Smooth muscle cell (in vitro differentiated cells): Measurements from ENCODE around the gene NBPF20. TPM values are rescaled to one million over a fixed set of nuclear protein-coding genes. Genes with fewer than 3 reads are reported as not detected.
"Not testable (repeated sequence)": the region's sequence is repeated elsewhere in the genome, so short reads cannot be mapped to it uniquely, and the experiment has no call there.

Source experiments
- DNase-seq: peaks from one replicate; lab custom pipeline; 2025; ENCODE audit not compliant: unreplicated experiment; lab: John Stamatoyannopoulos, UW
- H2AFZ ChIP-seq: fragments of 200-600 bp; sonication (generic); 2 replicates; pipeline ENCODE4 v1.6.0; 2016; ENCODE audit warnings: antibody characterized with exemption, low read depth, mild to moderate bottlenecking
- H3F3A ChIP-seq: fragments of 200-600 bp; sonication (generic); 2 replicates; pipeline ENCODE4 v1.6.0; 2017; ENCODE audit warnings: antibody characterized with exemption, low read depth
- H3K27ac ChIP-seq: fragments of 200-600 bp; sonication (generic); 2 replicates; pipeline ENCODE4 v1.5.1; 2016; ENCODE audit warnings: low read depth, mild to moderate bottlenecking
- H3K27me3 ChIP-seq: fragments of 200-600 bp; sonication (generic); 2 replicates; pipeline ENCODE4 v1.6.1; 2016; ENCODE audit warnings: low read depth, mild to moderate bottlenecking
- H3K36me3 ChIP-seq: fragments of 200-600 bp; sonication (generic); 2 replicates; pipeline ENCODE4 v1.5.1; 2016; ENCODE audit warnings: low read depth
- H3K4me1 ChIP-seq: fragments of 200-600 bp; sonication (generic); 2 replicates; pipeline ENCODE4 v1.5.1; 2016; ENCODE audit warnings: low read depth
- H3K4me2 ChIP-seq: fragments of 200-600 bp; sonication (generic); 2 replicates; pipeline ENCODE4 v1.6.0; 2016; ENCODE audit warnings: mild to moderate bottlenecking
- H3K4me3 ChIP-seq: fragments of 200-600 bp; sonication (generic); 2 replicates; pipeline ENCODE4 v1.5.1; 2016; ENCODE audit warnings: mild to moderate bottlenecking
- H3K79me2 ChIP-seq: fragments of 200-600 bp; sonication (generic); 2 replicates; pipeline ENCODE4 v1.6.0; 2016; ENCODE audit warnings: low read depth, mild to moderate bottlenecking
- H3K9ac ChIP-seq: fragments of 200-600 bp; sonication (generic); 2 replicates; pipeline ENCODE4 v1.6.0; 2016; ENCODE audit warnings: low read depth
- H3K9me3 ChIP-seq: fragments of 200-600 bp; sonication (generic); replicated peaks from 2 replicates; pipeline ENCODE4 v1.5.1; 2016; ENCODE audit warnings: low read depth
- H4K20me1 ChIP-seq: fragments of 200-600 bp; sonication (generic); 2 replicates; pipeline ENCODE4 v1.6.0; 2016; ENCODE audit warnings: low read depth
- WGBS: methylation state at CpG from one replicate; pipeline ENCODE4 v1.1.7; 2016; ENCODE audit warnings: low lambda C conversion rate; 5-methylcytosine and 5-hydroxymethylcytosine counted together
- polyA plus RNA-seq: library from polyadenylated mRNA; unstranded; fragments of >200 nt; fragmentation: Nextera tagmentation; extraction: Ambion mirVana; gene quantifications from 2 replicates; pipeline ENCODE4 v1.2.1, GENCODE V29; 2016
- total RNA-seq: library from RNA; depleted of rRNA; stranded (reverse); fragments of >200 nt; gene quantifications from 2 replicates; pipeline ENCODE4 v1.2.3, GENCODE V29; 2014

Gene NBPF20
- total and polyA plus RNA-seq, 2 experiments from 2014 or later = 0.91 to 2.6 TPM

- H3K36me3 ChIP-seq, H3F3A ChIP-seq, H2AFZ ChIP-seq, H3K27me3 ChIP-seq, H3K9ac ChIP-seq, H4K20me1 ChIP-seq, H3K4me3 ChIP-seq, H3K9me3 ChIP-seq, H3K4me2 ChIP-seq, H3K27ac ChIP-seq, H3K79me2 ChIP-seq, DNase-seq, H3K4me1 ChIP-seq: not testable (repeated sequence)
- 83% methylated on average over 3 of the region's 11 CpGs for WGBS
Observed at GRCh38 chr1:145445219-145445618, 19.8 kb upstream of the NBPF20 start.

- H3K4me3 ChIP-seq, H3K36me3 ChIP-seq, H4K20me1 ChIP-seq, H3K9ac ChIP-seq, H2AFZ ChIP-seq, H3K27me3 ChIP-seq, H3K4me1 ChIP-seq, DNase-seq, H3K4me2 ChIP-seq, H3K27ac ChIP-seq, H3F3A ChIP-seq, H3K79me2 ChIP-seq, H3K9me3 ChIP-seq: not testable (repeated sequence)
- WGBS = 83% methylated on average over 5 of the region's 5 CpGs
Observed at GRCh38 chr1:145442340-145442739, 16.9 kb upstream of the NBPF20 start.

GRCh38 chr1:145431363-145432256, 6.2 kb upstream of the NBPF20 start:
- not testable (repeated sequence) for H3K36me3 ChIP-seq, H3K9ac ChIP-seq, H3K79me2 ChIP-seq, H3F3A ChIP-seq, H3K4me1 ChIP-seq, H2AFZ ChIP-seq, H3K9me3 ChIP-seq, H4K20me1 ChIP-seq, H3K27ac ChIP-seq, DNase-seq
- peak overlapping the region; percentile 74 for H3K4me2 ChIP-seq
- peaks cover 56% of the 10 kb centered on the region for H3K27me3 ChIP-seq
- 2% methylated on average over 42 of the region's 61 CpGs for WGBS
- peak overlapping the region; percentile 34 for H3K4me3 ChIP-seq

- not testable (repeated sequence) for H3K4me2 ChIP-seq, H3K36me3 ChIP-seq, H3K4me1 ChIP-seq, H3K9ac ChIP-seq, H3K27ac ChIP-seq, DNase-seq, H4K20me1 ChIP-seq, H3K9me3 ChIP-seq, H3K4me3 ChIP-seq, H2AFZ ChIP-seq, H3F3A ChIP-seq, H3K79me2 ChIP-seq
- WGBS = 6% methylated on average over 5 of the region's 15 CpGs
- peaks cover 56% of the 10 kb centered on the region for H3K27me3 ChIP-seq
Observed at GRCh38 chr1:145430830-145431229, 5.4 kb upstream of the NBPF20 start.

- not testable (repeated sequence) for H3K9ac ChIP-seq, H3F3A ChIP-seq, H3K9me3 ChIP-seq, H3K79me2 ChIP-seq, H3K27ac ChIP-seq, H3K36me3 ChIP-seq, H4K20me1 ChIP-seq, H2AFZ ChIP-seq, H3K4me2 ChIP-seq, DNase-seq, H3K4me3 ChIP-seq, H3K4me1 ChIP-seq
- 100% methylated on average over 1 of the region's 1 CpG for WGBS
- peaks cover 56% of the 10 kb centered on the region for H3K27me3 ChIP-seq
Observed at GRCh38 chr1:145429329-145429728, 3.9 kb upstream of the NBPF20 start.

- not testable (repeated sequence) for H3K9ac ChIP-seq, H3K27ac ChIP-seq
- peak overlapping the region; percentile 91 for H3K4me3 ChIP-seq
Observed at GRCh38 chr1:145424612-145425435, 579 bp downstream of the NBPF20 start.

GRCh38 chr1:145415149-145415548, 10.3 kb downstream of the NBPF20 start:
- 18% methylated on average over 7 of the region's 8 CpGs for WGBS

More at GRCh38 chr1:145424612-145425435, 579 bp downstream of the NBPF20 start:
- H2AFZ ChIP-seq = peak overlapping the region; percentile 99
- not testable (repeated sequence) for H4K20me1 ChIP-seq, H3K4me1 ChIP-seq, DNase-seq, H3K9me3 ChIP-seq, H3K36me3 ChIP-seq, H3K79me2 ChIP-seq, H3F3A ChIP-seq
- peaks cover 25% of the 10 kb centered on the region for H3K27me3 ChIP-seq
- WGBS = 2% methylated on average over 20 of the region's 59 CpGs
- H3K4me2 ChIP-seq = peak overlapping the region; percentile 97

GRCh38 chr1:145407266-145407665, 18.1 kb downstream of the NBPF20 start:
- not testable (repeated sequence) for H3K36me3 ChIP-seq, H3K4me3 ChIP-seq, H2AFZ ChIP-seq, H3K9ac ChIP-seq, H3K27me3 ChIP-seq, H4K20me1 ChIP-seq, DNase-seq, H3K27ac ChIP-seq, H3K9me3 ChIP-seq, H3K79me2 ChIP-seq, H3F3A ChIP-seq, H3K4me1 ChIP-seq, H3K4me2 ChIP-seq
- WGBS = 99% methylated on average over 14 of the region's 14 CpGs

More at GRCh38 chr1:145415149-145415548, 10.3 kb downstream of the NBPF20 start:
- H3K27ac ChIP-seq, H3F3A ChIP-seq, H3K27me3 ChIP-seq, H3K9me3 ChIP-seq, H3K4me2 ChIP-seq, H4K20me1 ChIP-seq, H3K79me2 ChIP-seq, H3K4me3 ChIP-seq, H3K9ac ChIP-seq, H2AFZ ChIP-seq, H3K36me3 ChIP-seq, DNase-seq, H3K4me1 ChIP-seq: not testable (repeated sequence)
